Kidney (tissue), 14 donors: ENCODE measurements around the gene FBXO9. TPM values are rescaled to one million over a fixed set of nuclear protein-coding genes. Genes with fewer than 3 reads are reported as not detected.
"Not testable (repeated sequence)": the region's sequence is repeated elsewhere in the genome, so short reads cannot be mapped to it uniquely, and the experiment has no call there.

ENCODE experiments used
- DNase-seq, 5 donors: peaks; one replicate each; pipeline ENCODE4 v3.0.0-alpha.2; 2013 to 2020
- FAIRE-seq: peaks from 2 replicates; lab custom pipeline; 2012; peaks lifted over from hg19 to GRCh38; lab: Jason Lieb, UNC
- H3K27ac ChIP-seq, 2 donors: one replicate each; pipeline ENCODE4 v1.7.0; 2013; ENCODE audit warnings: low read depth in 2 of 2, low read length in 2 of 2, inconsistent platforms in 1 of 2
- H3K27me3 ChIP-seq: one replicate; pipeline ENCODE4 v1.7.1; 2013; ENCODE audit warnings: low read length, inconsistent platforms; ENCODE audit not compliant: control insufficient read depth, insufficient read depth
- H3K36me3 ChIP-seq, 3 donors: one replicate each; pipeline versions ENCODE4 v1.7.0 to v1.7.1; 2013; ENCODE audit warnings: low read length in 3 of 3, control low read depth in 1 of 3, inconsistent platforms in 1 of 3; ENCODE audit not compliant: insufficient read depth in 3 of 3, control insufficient read depth in 2 of 3
- H3K4me1 ChIP-seq, 3 donors: one replicate each; pipeline versions ENCODE4 v1.7.0 to v1.7.1; 2013; ENCODE audit warnings: low read length in 3 of 3, inconsistent platforms in 1 of 3, low read depth in 1 of 3; ENCODE audit not compliant: control insufficient read depth in 2 of 3, insufficient read depth in 2 of 3
- H3K4me3 ChIP-seq, 3 donors: one replicate each; pipeline versions ENCODE4 v1.7.0 to v1.8.1; 2013; ENCODE audit warnings: low read length in 3 of 3, control low read depth in 1 of 3, inconsistent platforms in 1 of 3
- H3K9ac ChIP-seq, 3 donors: one replicate each; pipeline versions ENCODE4 v1.7.0 to v1.7.1; 2013; ENCODE audit warnings: low read length in 3 of 3, control low read depth in 1 of 3, inconsistent platforms in 1 of 3
- H3K9me3 ChIP-seq, 3 donors: one replicate each; pipeline versions ENCODE4 v1.7.0 to v1.7.1; 2013; ENCODE audit warnings: low read length in 3 of 3, control low read depth in 1 of 3, inconsistent platforms in 1 of 3; ENCODE audit not compliant: control insufficient read depth in 2 of 3, insufficient read depth in 1 of 3
- CTCF ChIP-seq: IDR thresholded peaks from 3 replicates; pipeline ENCODE4 v1.5.1; 2012; ENCODE audit warnings: mild to moderate bottlenecking, moderate library complexity, borderline replicate concordance; ENCODE audit not compliant: insufficient read depth; ENCODE audit errors: extremely low read depth
- intact Hi-C: fragments of 100-400 bp; cut with DNase I; formaldehyde crosslinking; loops from one replicate; pipeline ENCODE4 v1.11.1; 2022
- polyA plus RNA-seq: library from polyadenylated mRNA; stranded (reverse); fragments of 350-450 nt; fragmentation: Illumina TruSeq; extraction: RNeasy Lipid Tissue Mini Kit (QIAGEN cat#74804); gene quantifications from one replicate; pipeline ENCODE4 v1.2.3, GENCODE V29; 2014; ENCODE audit warnings: low read depth, low replicate concordance; ENCODE audit not compliant: insufficient read depth
- total RNA-seq: library from RNA; stranded (reverse); fragmentation: NEBNext Ultra II Directional; extraction: Animal tissue kit (Norgen Biotek cat#: 25700); gene quantifications from one replicate; pipeline ENCODE4 v1.2.1, GENCODE V29; 2021
- donor health status: control.
- donor health status: control.
- donor health status: control.
- donor health status: control.
- donor health status: control.
- donor health status: DM: yes; HTN: yes; CAD: no.
- donor health status: Normal renal cell carcinoma (clear cell type).

FBXO9 gene
- total and polyA plus RNA-seq, 2 donors from 2014 or later = 45.2 to 94.7 TPM

DNA sequence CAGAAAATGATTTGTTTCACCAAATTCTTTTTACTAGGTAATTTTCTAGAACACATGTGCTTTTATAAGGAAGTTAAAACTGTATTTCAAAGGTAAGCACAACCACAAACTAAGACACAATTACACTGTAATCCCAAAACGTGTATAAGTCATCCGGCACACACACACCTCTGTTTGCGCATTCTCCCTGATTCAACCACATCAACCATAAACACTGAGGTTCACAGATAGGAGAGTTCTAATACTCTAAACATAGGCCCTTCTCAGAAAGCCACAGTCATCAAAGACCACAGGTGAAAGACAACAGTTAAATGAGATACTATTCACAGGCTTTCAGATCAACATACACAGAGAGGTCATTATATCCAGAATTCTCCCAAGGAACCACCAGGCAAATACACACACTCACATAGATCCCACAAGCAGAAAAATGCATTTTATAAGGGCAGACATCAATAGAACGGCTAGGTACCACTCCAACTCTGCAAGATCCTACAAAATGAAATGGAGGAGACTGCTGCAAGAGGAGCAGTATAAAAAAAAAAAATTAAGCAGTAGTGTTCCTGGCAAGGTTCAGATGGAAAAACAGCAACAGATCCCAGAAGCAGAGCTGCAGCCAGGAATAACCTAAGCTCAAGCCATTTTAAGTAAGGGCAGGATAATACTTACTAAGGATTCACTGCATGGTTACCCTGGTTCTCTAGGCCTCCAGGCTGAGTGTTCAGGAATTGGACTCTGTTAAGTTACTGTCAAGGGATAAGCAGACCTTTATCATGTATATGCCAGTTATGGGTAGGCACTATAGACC lies 6.6 kb upstream of the FBXO9 start:
- no peaks in the 10 kb centered on the region for H3K36me3 ChIP-seq
- FAIRE-seq (no peak), DNase-seq (no peak)
- no peak for TF ChIP-seq CTCF
- H3K9ac ChIP-seq = no peak overlapping the region
- no peak overlapping the region for H3K4me3 ChIP-seq
- no peaks in the 10 kb centered on the region for H3K9me3 ChIP-seq
- intact Hi-C loops = no loop called here
- H3K27ac ChIP-seq = no peak overlapping the region
- H3K27me3 ChIP-seq = no peaks in the 10 kb centered on the region
- H3K4me1 ChIP-seq = peaks cover 0 to 13% (median 8%) of the 10 kb centered on the region in 3 donors

- H3K27me3 ChIP-seq = no peaks in the 10 kb centered on the region
- no peaks in the 10 kb centered on the region for H3K9me3 ChIP-seq
- peaks cover 0 to 13% (median 8%) of the 10 kb centered on the region in 3 donors for H3K4me1 ChIP-seq
- H3K27ac ChIP-seq = no peak overlapping the region
- H3K4me3 ChIP-seq = peak overlapping the region; percentile 83 to 84 (median 84)
- intact Hi-C loops = no loop called here
- DNase-seq (peak in 2 of 5 donors; percentile 22), FAIRE-seq (no peak)
- TF ChIP-seq CTCF = no peak
- H3K36me3 ChIP-seq = no peaks in the 10 kb centered on the region
- H3K9ac ChIP-seq = peak overlapping the region in 2 of 3 donors; percentile 47 to 65
Observed at GRCh38 chr6:53059648-53060589, 5.3 kb upstream of the FBXO9 start.

GRCh38 chr6:53062169-53062539 lies 3.0 kb upstream of the FBXO9 start:
- no peak for FAIRE-seq
- DNase-seq = peak in 1 of 5 donors; percentile 22

DNA sequence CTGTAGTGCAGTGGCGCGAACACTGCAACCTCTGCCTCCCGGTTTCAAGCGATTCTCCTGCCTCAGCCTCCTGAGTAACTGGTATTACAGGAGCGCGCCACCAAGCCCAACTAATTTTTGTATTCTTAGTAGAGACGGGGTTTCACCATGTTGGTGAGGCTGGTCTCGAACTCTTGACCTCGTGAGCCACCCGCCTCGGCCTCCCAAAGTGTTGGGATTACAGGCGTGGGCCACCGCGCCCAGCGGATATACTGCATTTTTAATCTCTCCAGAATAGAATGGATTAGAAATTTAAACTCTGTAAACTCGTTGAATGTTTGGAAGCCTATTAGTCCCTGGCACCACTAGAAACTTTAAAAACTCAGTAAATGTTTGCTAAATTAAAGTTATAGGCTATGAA lies 949 bp upstream of the FBXO9 start:
- Histone ChIP-seq H3K4me1 (peaks cover 0 to 14% (median 10%) of the 10 kb centered on the region in 3 donors), H3K4me3 (peak overlapping the region in 2 of 3 donors; percentile 97 to 99)
- H3K36me3 ChIP-seq, intact Hi-C loops, H3K9me3 ChIP-seq, H3K27me3 ChIP-seq, FAIRE-seq, H3K9ac ChIP-seq, H3K27ac ChIP-seq: not testable (repeated sequence)
- peak in 2 of 5 donors; percentile 41 to 68 for DNase-seq

More at GRCh38 chr6:53062169-53062539, 3.0 kb upstream of the FBXO9 start:
- H3K27ac ChIP-seq = peak overlapping the region; percentile 92 to 93
- no peak for TF ChIP-seq CTCF
- H3K27me3 ChIP-seq = no peaks in the 10 kb centered on the region
- intact Hi-C loops = no loop called here
- peak overlapping the region; percentile 65 to 70 (median 70) for H3K9ac ChIP-seq
- no peaks in the 10 kb centered on the region for H3K36me3 ChIP-seq
- H3K4me1 ChIP-seq = peaks cover 0 to 17% (median 8%) of the 10 kb centered on the region in 3 donors
- H3K4me3 ChIP-seq = peak overlapping the region; percentile 83 to 84 (median 84)
- H3K9me3 ChIP-seq = no peaks in the 10 kb centered on the region
